Measurements from ENCODE around the gene MRPL41.

MRPL41 gene

GRCh38 chr9:137598943-137599342 lies 47.3 kb downstream of the MRPL41 start:
- H3K9me3 ChIP-seq (ENCODE audit: insufficient read depth, low read length, severe bottlenecking), result no peaks in the 10 kb centered on the region
- no peak overlapping the region for H3K4me3 ChIP-seq (ENCODE audit: low read depth in 1 of 2, low read length in 2 of 2)
- H3K9ac ChIP-seq (ENCODE audit: low read depth, low read length), result no peak overlapping the region
- no peaks in the 10 kb centered on the region for H3K4me1 ChIP-seq (ENCODE audit: insufficient read depth, low read length)
- H2AFZ ChIP-seq (ENCODE audit: low read depth, low read length), result no peak overlapping the region
- H3K27ac ChIP-seq (ENCODE audit: low read length), result no peak overlapping the region
- H3K79me2 ChIP-seq (ENCODE audit: insufficient read depth, low read length), result no peaks in the 10 kb centered on the region
- TF ChIP-seq EZH2 (IDR thresholded peaks at IDR 0.05; ENCODE audit: borderline replicate concordance, low read depth, low read length, severe bottlenecking), result no peak
- no peak for TF ChIP-seq CTCF (IDR thresholded peaks at IDR 0.05; ENCODE audit: borderline replicate concordance, extremely low read depth, low read length, poor library complexity, severe bottlenecking)
- no peaks in the 10 kb centered on the region for H3K27me3 ChIP-seq (ENCODE audit: insufficient read depth, low read length, poor library complexity)
- H4K20me1 ChIP-seq (ENCODE audit: insufficient read depth, low read length), result no peaks in the 10 kb centered on the region
- no peak overlapping the region for H3K4me2 ChIP-seq (ENCODE audit: insufficient read depth, low read length)
- ATAC-seq (ENCODE audit: insufficient read depth, low read depth), result no peak
- no peak for DNase-seq
- H3K36me3 ChIP-seq (ENCODE audit: insufficient read depth, low read length), result no peaks in the 10 kb centered on the region
